Calu3 (cell line): ENCODE data around the gene PARD3. TPM values are rescaled to one million over a fixed set of nuclear protein-coding genes. Genes with fewer than 3 reads are reported as not detected.
A peak's percentile ranks its signal among the peaks of the same experiment; 100 is the strongest.

Source experiments
- BruUV-seq: library from RNA; stranded (reverse); fragments of 400-500 nt; replicated peaks from 2 replicates; lab custom pipeline; 2021; lab: Mats Ljungman, UMichigan
- CTCF ChIA-PET: fragments of 300-600 bp; sonication (Branson Sonifier 250); formaldehyde crosslinking; loops from one replicate; lab custom pipeline; 2022; ENCODE audit warnings: antibody characterized with exemption; lab: Charles Lee
- DNase-seq: peaks from one replicate; pipeline ENCODE4 v3.0.0; 2022
- H3K27ac Mint-ChIP-seq: one replicate; pipeline ENCODE4 v1.8.0; 2022; ENCODE audit warnings: mixed read lengths; ENCODE audit not compliant: unreplicated experiment
- H3K27me3 Mint-ChIP-seq: one replicate; pipeline ENCODE4 v1.8.0; 2022; ENCODE audit warnings: mixed read lengths; ENCODE audit not compliant: unreplicated experiment
- H3K36me3 Mint-ChIP-seq: one replicate; pipeline ENCODE4 v1.8.0; 2022; ENCODE audit warnings: mild to moderate bottlenecking, moderate library complexity, mixed read lengths; ENCODE audit not compliant: insufficient read depth, unreplicated experiment
- H3K4me1 Mint-ChIP-seq: one replicate; pipeline ENCODE4 v1.8.0; 2022; ENCODE audit warnings: mild to moderate bottlenecking, low read depth, mixed read lengths; ENCODE audit not compliant: unreplicated experiment
- H3K4me3 Mint-ChIP-seq: one replicate; pipeline ENCODE4 v1.8.0; 2022; ENCODE audit warnings: mild to moderate bottlenecking, low read depth, moderate library complexity, mixed read lengths; ENCODE audit not compliant: unreplicated experiment
- H3K9me3 Mint-ChIP-seq: one replicate; pipeline ENCODE4 v1.8.0; 2022; ENCODE audit warnings: low read depth, mixed read lengths; ENCODE audit not compliant: unreplicated experiment
- CTCF ChIP-seq: fragments of 200-600 bp; IDR thresholded peaks from one replicate; pipeline ENCODE4 v1.8.0; 2022; ENCODE audit warnings: antibody characterized with exemption; ENCODE audit not compliant: unreplicated experiment
- intact Hi-C: fragments of 100-400 bp; cut with micrococcal nuclease; formaldehyde crosslinking; loops from one replicate; pipeline ENCODE4 v1.10.0; 2022; ENCODE audit not compliant: unreplicated experiment
- total RNA-seq: library from RNA; stranded (reverse); gene quantifications from 2 replicates; pipeline ENCODE4 v1.2.3, GENCODE V29; 2022

PARD3 gene
- total RNA-seq, 1 experiment from 2014 or later: 62.4 TPM

GRCh38 chr10:34732926-34733325, 82.2 kb downstream of the PARD3 start:
- DNase-seq: no peak
- intact Hi-C loops: no loop called here
- Mint-ChIP-seq H3K27me3 (no peaks in the 10 kb centered on the region), H3K4me1 (peaks cover 42% of the 10 kb centered on the region), H3K9me3 (no peaks in the 10 kb centered on the region), H3K4me3 (peak overlapping the region; percentile 26), H3K36me3 (no peaks in the 10 kb centered on the region), H3K27ac (peak overlapping the region; percentile 73)
- no TSS peak for BruUV-seq
- CTCF ChIA-PET: interaction anchor here (0.5 to 2.3 kb wide), 6 partner anchors 9 to 251 kb away, joined by 3 to 11 read pairs (median 4); no protein-coding TSS in a partner anchor
- peak; percentile 29 for TF ChIP-seq CTCF

GRCh38 chr10:34731885-34732701, 83.0 kb downstream of the PARD3 start:
- no peak for DNase-seq
- intact Hi-C loops: no loop called here

GRCh38 chr10:34731213-34731612, 83.9 kb downstream of the PARD3 start:
- no peak for TF ChIP-seq CTCF
- Mint-ChIP-seq H3K36me3 (no peaks in the 10 kb centered on the region), H3K27ac (no peak overlapping the region), H3K4me3 (no peak overlapping the region), H3K27me3 (no peaks in the 10 kb centered on the region), H3K9me3 (no peaks in the 10 kb centered on the region), H3K4me1 (peaks cover 41% of the 10 kb centered on the region)
- intact Hi-C loops: no loop called here
- no peak for DNase-seq
- BruUV-seq: no TSS peak
- CTCF ChIA-PET: interaction anchor here (1.0 to 1.3 kb wide), 3 partner anchors 27 to 37 kb away, joined by 3 read pairs; no protein-coding TSS in a partner anchor

More at GRCh38 chr10:34731885-34732701, 83.0 kb downstream of the PARD3 start:
- Mint-ChIP-seq H3K36me3 (no peaks in the 10 kb centered on the region), H3K9me3 (no peaks in the 10 kb centered on the region), H3K27me3 (no peaks in the 10 kb centered on the region), H3K4me1 (peaks cover 42% of the 10 kb centered on the region), H3K4me3 (peak overlapping the region; percentile 26), H3K27ac (peak overlapping the region; percentile 73)
- CTCF ChIA-PET: interaction anchor here (0.8 to 2.3 kb wide), 8 partner anchors 8 to 84 kb away, joined by 3 to 11 read pairs (median 3); no protein-coding TSS in a partner anchor
- no peak for TF ChIP-seq CTCF
- BruUV-seq: TSS peak; percentile 22

GRCh38 chr10:34730726-34731125, 84.4 kb downstream of the PARD3 start:
- H3K9me3 Mint-ChIP-seq: no peaks in the 10 kb centered on the region
- no peaks in the 10 kb centered on the region for H3K36me3 Mint-ChIP-seq
- BruUV-seq: no TSS peak
- H3K4me1 Mint-ChIP-seq: peaks cover 41% of the 10 kb centered on the region
- DNase-seq: no peak
- H3K27me3 Mint-ChIP-seq: no peaks in the 10 kb centered on the region
- intact Hi-C loops: no loop called here
- no peak for TF ChIP-seq CTCF
- no peak overlapping the region for H3K4me3 Mint-ChIP-seq
- no peak overlapping the region for H3K27ac Mint-ChIP-seq
- CTCF ChIA-PET: interaction anchor here (0.6 to 1.3 kb wide), 3 partner anchors 33 to 235 kb away, joined by 3 read pairs; no protein-coding TSS in a partner anchor
